Prostate gland (tissue), 2 donors: ENCODE results near the gene SAYSD1.

Experiments
- POLR2A ChIP-seq: fragments of 450-650 bp; IDR thresholded peaks from one replicate; pipeline ENCODE4 v1.6.1; 2016; ENCODE audit warnings: antibody characterized with exemption, mild to moderate bottlenecking
- TF ChIP-seq, protein P1 (sequence below), 4 experiments: fragments of 200-600 bp in 2 of 4; fragments of 450-650 bp in 2 of 4; sonication (generic) in 2 of 4; IDR thresholded peaks; 1 replicate in 3 of 4; 2 replicates in 1 of 4; pipeline ENCODE4 v1.5.1; 2016 to 2019; ENCODE audit warnings: antibody characterized with exemption in 4 of 4, mild to moderate bottlenecking in 2 of 4, moderate library complexity in 2 of 4

GRCh38 chr6:39061182-39061581 lies 53.8 kb downstream of the SAYSD1 start:
- TF ChIP-seq, protein P1, sequence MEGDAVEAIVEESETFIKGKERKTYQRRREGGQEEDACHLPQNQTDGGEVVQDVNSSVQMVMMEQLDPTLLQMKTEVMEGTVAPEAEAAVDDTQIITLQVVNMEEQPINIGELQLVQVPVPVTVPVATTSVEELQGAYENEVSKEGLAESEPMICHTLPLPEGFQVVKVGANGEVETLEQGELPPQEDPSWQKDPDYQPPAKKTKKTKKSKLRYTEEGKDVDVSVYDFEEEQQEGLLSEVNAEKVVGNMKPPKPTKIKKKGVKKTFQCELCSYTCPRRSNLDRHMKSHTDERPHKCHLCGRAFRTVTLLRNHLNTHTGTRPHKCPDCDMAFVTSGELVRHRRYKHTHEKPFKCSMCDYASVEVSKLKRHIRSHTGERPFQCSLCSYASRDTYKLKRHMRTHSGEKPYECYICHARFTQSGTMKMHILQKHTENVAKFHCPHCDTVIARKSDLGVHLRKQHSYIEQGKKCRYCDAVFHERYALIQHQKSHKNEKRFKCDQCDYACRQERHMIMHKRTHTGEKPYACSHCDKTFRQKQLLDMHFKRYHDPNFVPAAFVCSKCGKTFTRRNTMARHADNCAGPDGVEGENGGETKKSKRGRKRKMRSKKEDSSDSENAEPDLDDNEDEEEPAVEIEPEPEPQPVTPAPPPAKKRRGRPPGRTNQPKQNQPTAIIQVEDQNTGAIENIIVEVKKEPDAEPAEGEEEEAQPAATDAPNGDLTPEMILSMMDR (IDR thresholded peaks at IDR 0.05), result no peak
- TF ChIP-seq POLR2A, result no peak
